Osteoblast (primary cell): ENCODE measurements around the gene OPN4. TPM values are rescaled to one million over a fixed set of nuclear protein-coding genes. Genes with fewer than 3 reads are reported as not detected.
"Not testable (repeated sequence)": the region's sequence is repeated elsewhere in the genome, so short reads cannot be mapped to it uniquely, and the experiment has no call there.

ENCODE experiments used
- DNase-seq: peaks from one replicate; pipeline ENCODE4 v3.0.0; 2011; ENCODE audit warnings: low spot score, mixed read lengths; ENCODE audit not compliant: insufficient read length; ENCODE audit errors: missing footprints
- H2AFZ ChIP-seq: 2 replicates; pipeline ENCODE4 v1.6.0; 2011; ENCODE audit warnings: mild to moderate bottlenecking, low read length
- H3K27ac ChIP-seq: 2 replicates; pipeline ENCODE4 v1.5.1; 2011; ENCODE audit warnings: mild to moderate bottlenecking, low read depth, low read length, moderate library complexity
- H3K27me3 ChIP-seq: 2 replicates; pipeline ENCODE4 v1.6.0; 2012; ENCODE audit warnings: mild to moderate bottlenecking, control low read depth, inconsistent platforms, low read length, moderate library complexity; ENCODE audit not compliant: insufficient read depth
- H3K36me3 ChIP-seq: 2 replicates; pipeline ENCODE4 v1.5.1; 2011; ENCODE audit warnings: mild to moderate bottlenecking, low read length, control low read depth, moderate library complexity; ENCODE audit not compliant: insufficient read depth
- H3K4me1 ChIP-seq: 2 replicates; pipeline ENCODE4 v1.5.1; 2011; ENCODE audit warnings: mild to moderate bottlenecking, low read length, control low read depth, moderate library complexity; ENCODE audit not compliant: insufficient read depth
- H3K4me2 ChIP-seq: 2 replicates; pipeline ENCODE4 v1.6.0; 2011; ENCODE audit warnings: mild to moderate bottlenecking, low read length; ENCODE audit not compliant: insufficient read depth
- H3K4me3 ChIP-seq: fragments of 200-600 bp; sonication (generic); 3 replicates; pipeline ENCODE4 v1.5.1; 2012; ENCODE audit warnings: mild to moderate bottlenecking, low read length, inconsistent platforms; ENCODE audit not compliant: insufficient read depth
- H3K79me2 ChIP-seq: 2 replicates; pipeline ENCODE4 v1.6.0; 2012; ENCODE audit warnings: mild to moderate bottlenecking, low read length, control low read depth, inconsistent platforms; ENCODE audit not compliant: insufficient read depth
- H3K9me3 ChIP-seq: 2 replicates; pipeline ENCODE4 v1.5.1; 2011; ENCODE audit warnings: low read depth, low read length, control low read depth
- H4K20me1 ChIP-seq: 2 replicates; pipeline ENCODE4 v1.6.0; 2012; ENCODE audit warnings: mild to moderate bottlenecking, low read length, control low read depth; ENCODE audit not compliant: insufficient read depth
- total RNA-seq: library from RNA; depleted of rRNA; stranded (reverse); fragments of >200 nt; gene quantifications from 2 replicates; pipeline ENCODE4 v1.2.3, GENCODE V29; 2012
- TF ChIP-seq, protein P1 (sequence below): IDR thresholded peaks from 2 replicates; pipeline ENCODE4 v1.5.1; 2011; ENCODE audit warnings: mild to moderate bottlenecking, low read depth, low read length, moderate library complexity; ENCODE audit errors: extremely low read depth

The OPN4 gene
- total RNA-seq, 1 donor: not detected

DNA sequence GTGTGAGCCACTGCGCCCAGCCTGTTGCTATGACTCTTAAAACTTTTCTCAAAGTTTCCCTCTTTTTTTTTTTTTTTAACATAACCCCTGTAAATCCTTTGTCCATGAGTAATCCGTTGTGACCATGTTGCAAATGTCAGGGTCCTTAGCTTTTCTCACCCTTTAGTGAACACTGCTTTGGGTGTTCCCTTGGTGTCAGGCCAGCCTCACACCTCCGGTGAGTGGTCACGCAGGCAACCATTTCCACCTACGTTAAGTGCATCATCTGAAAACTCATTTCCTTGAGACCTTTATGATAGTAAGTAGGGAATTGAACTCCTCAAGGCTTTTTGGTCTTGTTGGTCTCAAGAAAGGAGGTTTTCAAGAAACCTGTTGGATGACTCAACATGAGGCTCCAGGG, 41.3 kb upstream of the OPN4 start:
- no peak for DNase-seq
- Histone ChIP-seq H3K27ac (no peak overlapping the region), H3K36me3 (no peaks in the 10 kb centered on the region), H4K20me1 (no peaks in the 10 kb centered on the region), H3K27me3 (no peaks in the 10 kb centered on the region), H3K4me1 (no peaks in the 10 kb centered on the region), H3K4me2 (no peak overlapping the region), H3K4me3 (no peak overlapping the region), H2AFZ (no peak overlapping the region), H3K9me3 (no peaks in the 10 kb centered on the region), H3K79me2 (no peaks in the 10 kb centered on the region)
- TF ChIP-seq, protein P1, sequence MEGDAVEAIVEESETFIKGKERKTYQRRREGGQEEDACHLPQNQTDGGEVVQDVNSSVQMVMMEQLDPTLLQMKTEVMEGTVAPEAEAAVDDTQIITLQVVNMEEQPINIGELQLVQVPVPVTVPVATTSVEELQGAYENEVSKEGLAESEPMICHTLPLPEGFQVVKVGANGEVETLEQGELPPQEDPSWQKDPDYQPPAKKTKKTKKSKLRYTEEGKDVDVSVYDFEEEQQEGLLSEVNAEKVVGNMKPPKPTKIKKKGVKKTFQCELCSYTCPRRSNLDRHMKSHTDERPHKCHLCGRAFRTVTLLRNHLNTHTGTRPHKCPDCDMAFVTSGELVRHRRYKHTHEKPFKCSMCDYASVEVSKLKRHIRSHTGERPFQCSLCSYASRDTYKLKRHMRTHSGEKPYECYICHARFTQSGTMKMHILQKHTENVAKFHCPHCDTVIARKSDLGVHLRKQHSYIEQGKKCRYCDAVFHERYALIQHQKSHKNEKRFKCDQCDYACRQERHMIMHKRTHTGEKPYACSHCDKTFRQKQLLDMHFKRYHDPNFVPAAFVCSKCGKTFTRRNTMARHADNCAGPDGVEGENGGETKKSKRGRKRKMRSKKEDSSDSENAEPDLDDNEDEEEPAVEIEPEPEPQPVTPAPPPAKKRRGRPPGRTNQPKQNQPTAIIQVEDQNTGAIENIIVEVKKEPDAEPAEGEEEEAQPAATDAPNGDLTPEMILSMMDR: no peak

DNA sequence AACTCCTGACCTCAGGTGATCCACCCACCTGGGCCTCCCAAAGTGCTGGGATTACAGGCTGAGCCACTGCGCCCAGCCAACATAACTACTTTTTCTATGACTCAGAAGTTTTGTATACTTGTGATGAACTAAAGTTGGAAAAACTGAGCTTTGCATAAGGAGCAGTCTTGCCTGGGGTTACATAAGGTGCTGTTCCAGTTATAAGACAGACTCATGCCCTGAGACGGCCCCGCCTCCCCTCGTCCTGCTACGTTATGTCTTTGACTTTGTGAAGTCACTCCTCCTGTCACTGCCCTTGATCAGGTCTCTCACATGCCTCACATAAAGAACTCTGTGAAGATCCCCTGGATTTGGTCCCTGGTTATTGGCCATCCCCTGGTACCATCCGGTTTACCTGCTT, 40.4 kb upstream of the OPN4 start:
- H3K4me3 ChIP-seq: no peak overlapping the region

DNA sequence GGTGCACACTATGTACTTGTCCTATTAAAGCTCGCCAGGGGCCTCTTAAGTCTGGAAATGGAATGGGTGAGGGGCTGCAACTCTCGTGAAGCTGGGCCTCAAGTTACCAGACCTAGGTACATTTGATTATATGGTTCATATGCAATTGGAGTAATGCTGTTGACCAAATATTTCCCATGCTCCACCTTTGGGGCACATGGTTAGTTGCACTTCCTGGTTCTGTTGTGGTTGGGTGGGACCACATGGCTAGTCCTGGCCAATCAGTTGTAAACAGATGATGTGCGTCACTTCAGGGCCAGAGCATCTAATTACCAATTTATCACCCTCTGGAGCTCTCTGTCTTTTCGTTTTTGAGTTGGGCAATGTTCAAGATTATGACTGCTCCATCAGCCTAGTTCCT, 39.5 kb upstream of the OPN4 start:
- H2AFZ ChIP-seq: no peak overlapping the region
- no peak overlapping the region for H3K27ac ChIP-seq
- H3K4me2 ChIP-seq: no peak overlapping the region
- no peaks in the 10 kb centered on the region for H3K4me1 ChIP-seq
- H3K79me2 ChIP-seq: no peaks in the 10 kb centered on the region
- H3K4me3 ChIP-seq: no peak overlapping the region
- DNase-seq: no peak
- TF ChIP-seq, protein P1: no peak
- H3K27me3 ChIP-seq: no peaks in the 10 kb centered on the region
- H3K9me3 ChIP-seq: no peaks in the 10 kb centered on the region
- no peaks in the 10 kb centered on the region for H3K36me3 ChIP-seq
- no peaks in the 10 kb centered on the region for H4K20me1 ChIP-seq

More for the DNA sequence above, 40.4 kb upstream of the OPN4 start:
- no peaks in the 10 kb centered on the region for H3K27me3 ChIP-seq
- H3K27ac ChIP-seq: no peak overlapping the region
- TF ChIP-seq, protein P1: no peak
- no peaks in the 10 kb centered on the region for H3K9me3 ChIP-seq
- no peaks in the 10 kb centered on the region for H3K4me1 ChIP-seq
- H2AFZ ChIP-seq: no peak overlapping the region
- H3K79me2 ChIP-seq: no peaks in the 10 kb centered on the region
- no peaks in the 10 kb centered on the region for H3K36me3 ChIP-seq
- no peaks in the 10 kb centered on the region for H4K20me1 ChIP-seq
- H3K4me2 ChIP-seq: no peak overlapping the region
- no peak for DNase-seq

DNA sequence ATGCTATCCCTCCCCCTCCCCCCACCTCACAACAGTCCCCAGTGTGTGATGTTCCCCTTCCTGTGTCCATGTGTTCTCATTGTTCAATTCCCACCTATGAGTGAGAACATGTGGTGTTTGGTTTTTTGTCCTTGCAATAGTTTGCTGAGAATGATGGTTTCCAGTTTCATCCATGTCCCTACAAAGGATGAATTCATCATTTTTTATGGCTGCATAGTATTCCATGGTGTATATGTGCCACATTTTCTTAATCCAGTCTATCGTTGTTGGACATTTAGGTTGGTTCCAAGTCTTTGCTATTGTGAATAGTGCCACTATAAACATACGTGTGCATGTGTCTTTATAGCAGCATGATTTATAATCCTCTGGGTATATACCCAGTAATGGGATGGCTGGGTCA, 37.1 kb upstream of the OPN4 start:
- H3K27me3 ChIP-seq, H2AFZ ChIP-seq, H3K27ac ChIP-seq, H3K4me3 ChIP-seq, DNase-seq, H3K9me3 ChIP-seq, H4K20me1 ChIP-seq, H3K79me2 ChIP-seq, H3K4me2 ChIP-seq, H3K4me1 ChIP-seq, H3K36me3 ChIP-seq: not testable (repeated sequence)

DNA sequence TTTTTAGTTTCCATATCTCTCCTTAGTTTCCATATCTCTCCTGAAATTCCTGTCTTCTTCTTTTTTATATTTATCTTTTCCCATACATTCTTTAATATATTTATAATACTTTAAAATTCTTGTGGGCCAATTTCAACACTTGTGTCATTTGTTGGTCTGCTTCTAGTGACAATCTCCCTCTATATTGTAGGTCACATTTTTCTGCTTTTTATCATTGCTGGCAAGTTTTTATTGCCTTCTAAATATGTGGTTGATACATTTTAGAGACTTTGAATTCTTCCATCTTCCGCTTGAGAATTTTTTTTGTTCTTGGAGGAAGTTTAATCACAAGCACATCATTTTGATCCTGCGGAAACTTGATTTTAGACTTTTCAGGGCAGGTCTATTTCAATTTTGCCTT, 26.0 kb upstream of the OPN4 start:
- H3K9me3 ChIP-seq: no peaks in the 10 kb centered on the region
- no peaks in the 10 kb centered on the region for H3K79me2 ChIP-seq

More for the DNA sequence above, 26.0 kb upstream of the OPN4 start:
- Histone ChIP-seq H3K36me3 (no peaks in the 10 kb centered on the region), H3K27me3 (peaks cover 11% of the 10 kb centered on the region), H3K4me3 (no peak overlapping the region), H3K27ac (no peak overlapping the region), H4K20me1 (no peaks in the 10 kb centered on the region), H2AFZ (no peak overlapping the region), H3K4me1 (peaks cover 2% of the 10 kb centered on the region), H3K4me2 (no peak overlapping the region)
- DNase-seq: no peak
- TF ChIP-seq, protein P1: no peak
